MM.1S (cell line): ENCODE data around the gene TGFBR3.
A peak's percentile ranks its signal among the peaks of the same experiment; 100 is the strongest.

Source experiments
- DNase-seq: peaks from one replicate; pipeline ENCODE4 v3.0.0-alpha.2; 2015
- H2AFZ ChIP-seq: fragments of 300-600 bp; sonication (generic); 2 replicates; pipeline ENCODE4 v1.6.0; 2016; ENCODE audit warnings: antibody characterized with exemption, low read length
- H3F3A ChIP-seq: fragments of 300-600 bp; sonication (generic); 2 replicates; pipeline ENCODE4 v1.6.1; 2016; ENCODE audit warnings: mild to moderate bottlenecking, antibody characterized with exemption, low read length, moderate library complexity, mixed read lengths; ENCODE audit not compliant: insufficient read depth
- H3K27ac ChIP-seq: fragments of 300-600 bp; sonication (generic); 2 replicates; pipeline ENCODE4 v1.5.1; 2016; ENCODE audit warnings: mild to moderate bottlenecking, low read length
- H3K27me3 ChIP-seq: fragments of 300-600 bp; sonication (generic); replicated peaks from 2 replicates; pipeline ENCODE4 v1.6.0; 2016; ENCODE audit warnings: low read length; ENCODE audit not compliant: insufficient read depth
- H3K36me3 ChIP-seq: fragments of 300-600 bp; sonication (generic); replicated peaks from 2 replicates; pipeline ENCODE4 v1.6.1; 2016; ENCODE audit warnings: mild to moderate bottlenecking, low read length, mixed read lengths; ENCODE audit not compliant: insufficient read depth
- H3K4me1 ChIP-seq: fragments of 300-600 bp; sonication (generic); 2 replicates; pipeline ENCODE4 v1.6.1; 2016; ENCODE audit warnings: low read length, mixed read lengths
- H3K4me2 ChIP-seq: fragments of 300-600 bp; sonication (generic); 2 replicates; pipeline ENCODE4 v1.6.0; 2016; ENCODE audit warnings: low read depth, low read length
- H3K4me3 ChIP-seq: fragments of 300-600 bp; sonication (generic); 2 replicates; pipeline ENCODE4 v1.5.1; 2016; ENCODE audit warnings: low read length, mixed read lengths
- H3K79me2 ChIP-seq: fragments of 300-600 bp; sonication (generic); 2 replicates; pipeline ENCODE4 v1.6.1; 2016; ENCODE audit warnings: mixed run types, low read length, mixed read lengths
- H3K9ac ChIP-seq: fragments of 300-600 bp; sonication (generic); 2 replicates; pipeline ENCODE4 v1.6.1; 2016; ENCODE audit warnings: low read length, mixed read lengths
- H3K9me2 ChIP-seq: fragments of 300-600 bp; sonication (generic); replicated peaks from 2 replicates; pipeline ENCODE4 v1.6.1; 2016; ENCODE audit warnings: mild to moderate bottlenecking, low read length, mixed read lengths; ENCODE audit not compliant: insufficient read depth
- H3K9me3 ChIP-seq: fragments of 300-600 bp; sonication (generic); replicated peaks from 2 replicates; pipeline ENCODE4 v1.6.1; 2016; ENCODE audit warnings: mild to moderate bottlenecking, low read length, mixed read lengths; ENCODE audit not compliant: insufficient read depth
- H4K20me1 ChIP-seq: fragments of 300-600 bp; sonication (generic); 2 replicates; pipeline ENCODE4 v1.6.1; 2016; ENCODE audit warnings: mild to moderate bottlenecking, low read length, moderate library complexity, mixed read lengths; ENCODE audit not compliant: insufficient read depth
- CTCF ChIP-seq: fragments of 300-600 bp; sonication (generic); IDR thresholded peaks from 2 replicates; pipeline ENCODE4 v1.5.1; 2016; ENCODE audit warnings: antibody characterized with exemption, low read length, mixed read lengths
- EZH2 ChIP-seq: fragments of 300-600 bp; sonication (generic); optimal IDR thresholded peaks from 2 replicates; pipeline ENCODE3; 2017; ENCODE audit warnings: low read depth, mild to moderate bottlenecking, antibody characterized with exemption, low read length, mixed read lengths
- EZH2phosphoT487 ChIP-seq: fragments of 300-600 bp; sonication (generic); IDR thresholded peaks from 2 replicates; pipeline ENCODE4 v1.6.1; 2018; ENCODE audit warnings: antibody characterized with exemption, low read length

The TGFBR3 gene

GRCh38 chr1:91805311-91805801 is 80.6 kb downstream of the TGFBR3 start:
- TF ChIP-seq EZH2phosphoT487 = no peak
- no peak for TF ChIP-seq CTCF
- no peak for TF ChIP-seq EZH2
- H3K27me3 ChIP-seq = no peaks in the 10 kb centered on the region
- peaks cover 15% of the 10 kb centered on the region for H3K4me1 ChIP-seq
- H3K4me2 ChIP-seq = no peak overlapping the region
- no peak overlapping the region for H2AFZ ChIP-seq
- H3F3A ChIP-seq = peaks cover 9% of the 10 kb centered on the region
- H3K27ac ChIP-seq = no peak overlapping the region
- H4K20me1 ChIP-seq = no peaks in the 10 kb centered on the region
- H3K4me3 ChIP-seq = no peak overlapping the region
- H3K9me2 ChIP-seq = no peaks in the 10 kb centered on the region
- no peak for DNase-seq
- H3K36me3 ChIP-seq = no peaks in the 10 kb centered on the region
- no peaks in the 10 kb centered on the region for H3K79me2 ChIP-seq
- no peaks in the 10 kb centered on the region for H3K9me3 ChIP-seq
- H3K9ac ChIP-seq = no peak overlapping the region

GRCh38 chr1:91804546-91805023 is 81.4 kb downstream of the TGFBR3 start:
- no peaks in the 10 kb centered on the region for H3K36me3 ChIP-seq
- H3K27ac ChIP-seq = peak overlapping the region; percentile 45; the same call in 1 of the 2 replicates
- H3K9me3 ChIP-seq = no peaks in the 10 kb centered on the region
- H3K4me1 ChIP-seq = peaks cover 15% of the 10 kb centered on the region
- H2AFZ ChIP-seq = peak overlapping the region; percentile 63
- H3K79me2 ChIP-seq = no peaks in the 10 kb centered on the region
- no peaks in the 10 kb centered on the region for H4K20me1 ChIP-seq
- no peak overlapping the region for H3K4me3 ChIP-seq
- H3K27me3 ChIP-seq = no peaks in the 10 kb centered on the region
- DNase-seq = no peak
- H3F3A ChIP-seq = peaks cover 9% of the 10 kb centered on the region
- peak overlapping the region; percentile 80; the same call in 1 of the 2 replicates for H3K4me2 ChIP-seq
- no peak for TF ChIP-seq EZH2phosphoT487
- TF ChIP-seq EZH2 = no peak
- no peak for TF ChIP-seq CTCF
- H3K9me2 ChIP-seq = no peaks in the 10 kb centered on the region
- H3K9ac ChIP-seq = no peak overlapping the region

- H3K36me3 ChIP-seq = no peaks in the 10 kb centered on the region
- TF ChIP-seq EZH2phosphoT487 (no peak), CTCF (no peak), EZH2 (no peak)
- H3K4me1 ChIP-seq = peaks cover 15% of the 10 kb centered on the region
- peaks cover 9% of the 10 kb centered on the region for H3F3A ChIP-seq
- peak overlapping the region; percentile 25 for H3K4me3 ChIP-seq
- H3K4me2 ChIP-seq = peak overlapping the region; percentile 80
- peak overlapping the region; percentile 63 for H2AFZ ChIP-seq
- H3K27me3 ChIP-seq = no peaks in the 10 kb centered on the region
- no peaks in the 10 kb centered on the region for H3K9me3 ChIP-seq
- H3K79me2 ChIP-seq = no peaks in the 10 kb centered on the region
- H3K9ac ChIP-seq = peak overlapping the region; percentile 16; the same call in 1 of the 2 replicates
- peak overlapping the region; percentile 45; the same call in 1 of the 2 replicates for H3K27ac ChIP-seq
- H3K9me2 ChIP-seq = no peaks in the 10 kb centered on the region
- DNase-seq = peak; percentile 78
- no peaks in the 10 kb centered on the region for H4K20me1 ChIP-seq
These were observed 82.0 kb downstream of the TGFBR3 start for GRCh38 chr1:91803847-91804545.
